Measurements from ENCODE around the gene TMEM179B. TPM values are rescaled to one million over a fixed set of nuclear protein-coding genes. Genes with fewer than 3 reads are reported as not detected.
A peak's percentile ranks its signal among the peaks of the same experiment; 100 is the strongest.

TMEM179B gene
- total RNA-seq = 40.4 and 47.3 TPM in 2 replicates

GRCh38 chr11:62787005-62787759 lies at the start of gene TMEM179B:
TMEM179B (plus strand) TSS chr11:62787402; CDS start chr11:62787432, 30 bp downstream.

GRCh38 chr11:62753736-62754603 lies 33.2 kb upstream of the TMEM179B start, which contains the start of gene ZBTB3:
ZBTB3 (minus strand) TSS chr11:62754160; CDS start chr11:62753664, 496 bp downstream.

GRCh38 chr11:62771144-62772021 lies 15.8 kb upstream of the TMEM179B start, which contains the start of gene TAF6L:
TAF6L (plus strand) TSS chr11:62771396; CDS start chr11:62775784, 4,388 bp downstream.

GRCh38 chr11:62791501-62792201 lies 4.4 kb downstream of the TMEM179B start, which contains the start of gene TMEM223:
TMEM223 (minus strand) TSS chr11:62792006; CDS start chr11:62791994, 12 bp downstream.

GRCh38 chr11:62805076-62805892 lies 18.1 kb downstream of the TMEM179B start, which contains the start of gene NXF1:
NXF1 (minus strand) TSS chr11:62805440; CDS start chr11:62805356, 84 bp downstream.

GRCh38 chr11:62831520-62832335 lies 44.5 kb downstream of the TMEM179B start, which contains the start of gene STX5:
STX5 (minus strand) TSS chr11:62832051; CDS start chr11:62831243, 808 bp downstream.

GRCh38 chr11:62832336-62833234 lies 45.4 kb downstream of the TMEM179B start, which contains the start of gene TEX54:
TEX54 (minus strand) TSS chr11:62832841.

GRCh38 chr11:62839050-62839945 lies 52.1 kb downstream of the TMEM179B start, which contains the start of gene WDR74:
WDR74 (minus strand) TSS chr11:62839590; CDS start chr11:62839570, 20 bp downstream.

Small RNA genes lying within 50 kb of the gene (small RNA-seq; reads per million reads assigned to genes)
- 0.60 reads per million, percentile 36 among the genes with 10 or more reads in this experiment for gene MIR6514
- not detected for gene RNU6-118P

Other genes with a start within 250 kb of the TMEM179B start
- 1,365 and 1,551 TPM in 2 replicates for gene AHNAK, start 240.6 kb upstream of the TMEM179B start, total RNA-seq
- 1,098 and 1,125 TPM in 2 replicates for gene EEF1G, start 213.5 kb upstream of the TMEM179B start, total RNA-seq
- gene TUT1, start 195.9 kb upstream of the TMEM179B start, total RNA-seq = 5.9 and 6.2 TPM in 2 replicates
- gene MTA2, start 185.5 kb upstream of the TMEM179B start, total RNA-seq = 114 and 152 TPM in 2 replicates
- gene EML3, start 174.6 kb upstream of the TMEM179B start, total RNA-seq = 42.0 and 48.3 TPM in 2 replicates
- gene ROM1, start 174.1 kb upstream of the TMEM179B start, total RNA-seq = 0.54 and 4.7 TPM in 2 replicates
- gene B3GAT3, start 165.4 kb upstream of the TMEM179B start, total RNA-seq = 25.2 and 27.9 TPM in 2 replicates
- gene GANAB, start 140.8 kb upstream of the TMEM179B start, total RNA-seq = 164 and 256 TPM in 2 replicates
- gene INTS5, start 134.1 kb upstream of the TMEM179B start, total RNA-seq = 27.5 and 32.8 TPM in 2 replicates
- 22.4 and 30.1 TPM in 2 replicates for gene C11orf98, start 122.2 kb upstream of the TMEM179B start, total RNA-seq
- gene CSKMT, start 122.1 kb upstream of the TMEM179B start, total RNA-seq = 6.2 and 14.1 TPM in 2 replicates
- 5.5 and 6.2 TPM in 2 replicates for gene UQCC3, start 115.7 kb upstream of the TMEM179B start, total RNA-seq
- 5.1 and 6.0 TPM in 2 replicates for gene LBHD1, start 115.1 kb upstream of the TMEM179B start, total RNA-seq
- gene UBXN1, start 108.3 kb upstream of the TMEM179B start, total RNA-seq = 96.7 and 148 TPM in 2 replicates
- 0.39 and 0.87 TPM in 2 replicates for gene LRRN4CL, start 97.9 kb upstream of the TMEM179B start, total RNA-seq
- 72.6 and 84.4 TPM in 2 replicates for gene BSCL2, start 80.0 kb upstream of the TMEM179B start, total RNA-seq
- gene GNG3, start 79.7 kb upstream of the TMEM179B start, total RNA-seq = 0.79 TPM in 1 of 2 replicates, not detected in the other
- 9.3 and 13.0 TPM in 2 replicates for gene HNRNPUL2, start 59.9 kb upstream of the TMEM179B start, total RNA-seq
- gene TTC9C, start 58.9 kb upstream of the TMEM179B start, total RNA-seq = 28.7 and 34.1 TPM in 2 replicates
- 25.9 and 32.9 TPM in 2 replicates for gene ZBTB3, start 33.2 kb upstream of the TMEM179B start, total RNA-seq
- 51.0 and 53.5 TPM in 2 replicates for gene POLR2G, start 25.8 kb upstream of the TMEM179B start, total RNA-seq
- 18.2 and 20.4 TPM in 2 replicates for gene TAF6L, start 16.0 kb upstream of the TMEM179B start, total RNA-seq
- gene TMEM223, start 4.6 kb downstream of the TMEM179B start, total RNA-seq = 18.5 and 21.0 TPM in 2 replicates
- 33.9 and 38.5 TPM in 2 replicates for gene NXF1, start 18.0 kb downstream of the TMEM179B start, total RNA-seq
- gene STX5, start 44.6 kb downstream of the TMEM179B start, total RNA-seq = 51.8 and 64.6 TPM in 2 replicates
- gene TEX54, start 45.4 kb downstream of the TMEM179B start, total RNA-seq = not detected in 2 replicates
- 27.7 and 86.8 TPM in 2 replicates for gene WDR74, start 52.2 kb downstream of the TMEM179B start, total RNA-seq
- gene SLC3A2, start 93.5 kb downstream of the TMEM179B start, total RNA-seq = 83.6 and 208 TPM in 2 replicates
- not detected in 2 replicates for gene CHRM1, start 134.0 kb downstream of the TMEM179B start, total RNA-seq
- not detected in 2 replicates for gene SLC22A6, start 197.6 kb downstream of the TMEM179B start, total RNA-seq
- not detected in 2 replicates for gene SLC22A8, start 228.4 kb downstream of the TMEM179B start, total RNA-seq